Right lobe of liver (tissue), 6 donors: ENCODE data around the gene GSG1L. TPM values are rescaled to one million over a fixed set of nuclear protein-coding genes. Genes with fewer than 3 reads are reported as not detected.

ENCODE experiments used
- ATAC-seq, 4 donors: fragments of 200-7000 bp; cut with Tn5 transposase; one replicate each; pipeline ENCODE4 v1.9.1; 2020; ENCODE audit warnings: mild to moderate bottlenecking in 4 of 4, moderate library complexity in 4 of 4
- DNase-seq, 3 donors: peaks; one replicate each; pipeline ENCODE4 v3.0.0-alpha.2; 2020
- H3K27ac ChIP-seq, 3 donors: fragments of 200-600 bp; one replicate each; pipeline ENCODE4 v1.8.0; 2022
- H3K27me3 ChIP-seq, 2 donors: fragments of 200-600 bp; one replicate each; pipeline ENCODE4 v1.8.0; 2022
- H3K36me3 ChIP-seq, 4 donors: fragments of 200-600 bp; sonication (generic) in 1 of 4; one replicate each; pipeline versions ENCODE4 v1.5.1 to v1.8.0; 2017 to 2022; ENCODE audit warnings: control low read depth in 1 of 4
- H3K4me1 ChIP-seq, 4 donors: fragments of 200-600 bp; sonication (generic) in 1 of 4; one replicate each; pipeline versions ENCODE4 v1.5.1 to v1.8.0; 2017 to 2022; ENCODE audit warnings: control low read depth in 1 of 4
- H3K4me3 ChIP-seq, 3 donors: fragments of 200-600 bp; one replicate each; pipeline ENCODE4 v1.8.0; 2022
- H3K9me3 ChIP-seq, 4 donors: fragments of 200-600 bp; sonication (generic) in 1 of 4; one replicate each; pipeline versions ENCODE4 v1.5.1 to v1.8.0; 2017 to 2022; ENCODE audit warnings: control low read depth in 1 of 4
- POLR2A ChIP-seq: fragments of 450-650 bp; IDR thresholded peaks from one replicate; pipeline ENCODE4 v1.6.1; 2017; ENCODE audit warnings: antibody characterized with exemption, mild to moderate bottlenecking
- WGBS: methylation state at CpG from one replicate; pipeline ENCODE4 v1.1.6; 2018; ENCODE audit warnings: low coverage, low lambda C conversion rate; ENCODE audit not compliant: insufficient coverage; ENCODE audit errors: missing lambda C conversion rate; 5-methylcytosine and 5-hydroxymethylcytosine counted together
- intact Hi-C, 2 donors: fragments of 100-400 bp; cut with DNase I; formaldehyde crosslinking; loops; one replicate each; pipeline versions ENCODE4 v1.11.2 to v1.14.1; 2022
- total RNA-seq, 6 experiments: library from RNA; depleted of rRNA in 2 of 6; stranded (reverse); fragments of >200 nt in 2 of 6; fragmentation: NEBNext Ultra II Directional in 3 of 6; extraction: Animal tissue kit (Norgen Biotek cat#: 25700) in 3 of 6; gene quantifications; one replicate each; pipeline versions ENCODE4 v1.1.0 to v1.2.4, GENCODE V29; 2016 to 2023
- TF ChIP-seq, protein P1 (sequence below), 4 donors: fragments of 200-600 bp in 3 of 4; fragments of 450-650 bp in 1 of 4; IDR thresholded peaks; one replicate each; pipeline versions ENCODE4 v1.5.1 to v1.8.0; 2016 to 2022; ENCODE audit warnings: antibody characterized with exemption in 4 of 4, mild to moderate bottlenecking in 2 of 4
- donor health status: DM: no; HTN: yes; CAD: no.
- donor health status: DM: no; HTN: no; CAD: no.
- donor health status: DM: no; HTN: no; CAD: no.
- donor health status: DM: no; HTN: yes; CAD: no.
- donor health status: DM: no; HTN: yes; CAD: no.

GSG1L gene
- total RNA-seq, 6 experiments from 2014 or later: 0.33 TPM; not detected in 5

DNA sequence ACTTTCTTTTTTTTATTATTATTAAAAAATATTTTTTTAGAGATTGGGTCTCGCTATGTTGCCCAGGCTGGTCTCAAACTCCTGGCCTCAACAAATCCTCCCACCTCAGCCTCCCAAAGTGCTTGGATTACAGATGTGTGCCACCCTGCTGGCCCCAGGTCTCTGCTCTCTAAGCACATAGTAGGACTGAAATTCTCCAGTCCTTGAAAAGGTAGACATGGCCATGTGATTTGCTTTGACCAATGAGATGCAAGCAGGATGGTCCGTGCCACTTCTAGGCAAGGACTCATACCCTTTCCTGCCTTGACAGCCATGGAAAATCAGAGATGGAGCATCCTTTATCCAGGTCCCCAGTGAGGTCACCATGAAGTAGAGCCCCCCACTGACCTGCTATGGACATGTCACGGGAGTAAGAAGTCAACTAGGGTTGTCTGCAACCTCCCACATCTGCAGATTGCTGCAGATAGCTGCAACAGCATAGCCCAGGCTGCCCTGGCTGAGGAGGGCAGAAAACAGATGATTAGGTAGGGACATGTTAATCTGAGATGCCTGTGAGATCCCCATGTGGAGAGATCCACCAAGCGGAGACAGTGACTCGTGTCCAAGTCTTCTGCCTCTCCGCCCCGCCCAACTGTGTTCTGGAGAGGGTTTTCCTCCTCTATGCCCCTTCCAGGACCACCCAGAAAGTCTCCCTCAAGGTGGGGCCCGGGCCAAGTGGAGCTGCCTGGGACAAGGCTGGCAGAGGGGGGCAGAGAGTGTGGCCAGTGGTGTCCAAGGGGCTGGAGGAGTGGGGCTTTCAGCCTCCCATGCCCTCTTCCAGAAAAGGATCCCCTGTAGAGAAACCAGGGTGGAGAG is 11.0 kb downstream of the GSG1L start:
- H3K27me3 ChIP-seq: no peaks in the 10 kb centered on the region
- no peaks in the 10 kb centered on the region for H3K9me3 ChIP-seq
- intact Hi-C loops: no loop called here
- 55% methylated on average over 3 of the region's 8 CpGs for WGBS
- no peak for TF ChIP-seq POLR2A
- TF ChIP-seq, protein P1, sequence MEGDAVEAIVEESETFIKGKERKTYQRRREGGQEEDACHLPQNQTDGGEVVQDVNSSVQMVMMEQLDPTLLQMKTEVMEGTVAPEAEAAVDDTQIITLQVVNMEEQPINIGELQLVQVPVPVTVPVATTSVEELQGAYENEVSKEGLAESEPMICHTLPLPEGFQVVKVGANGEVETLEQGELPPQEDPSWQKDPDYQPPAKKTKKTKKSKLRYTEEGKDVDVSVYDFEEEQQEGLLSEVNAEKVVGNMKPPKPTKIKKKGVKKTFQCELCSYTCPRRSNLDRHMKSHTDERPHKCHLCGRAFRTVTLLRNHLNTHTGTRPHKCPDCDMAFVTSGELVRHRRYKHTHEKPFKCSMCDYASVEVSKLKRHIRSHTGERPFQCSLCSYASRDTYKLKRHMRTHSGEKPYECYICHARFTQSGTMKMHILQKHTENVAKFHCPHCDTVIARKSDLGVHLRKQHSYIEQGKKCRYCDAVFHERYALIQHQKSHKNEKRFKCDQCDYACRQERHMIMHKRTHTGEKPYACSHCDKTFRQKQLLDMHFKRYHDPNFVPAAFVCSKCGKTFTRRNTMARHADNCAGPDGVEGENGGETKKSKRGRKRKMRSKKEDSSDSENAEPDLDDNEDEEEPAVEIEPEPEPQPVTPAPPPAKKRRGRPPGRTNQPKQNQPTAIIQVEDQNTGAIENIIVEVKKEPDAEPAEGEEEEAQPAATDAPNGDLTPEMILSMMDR (IDR thresholded peaks at IDR 0.05): no peak
- no peaks in the 10 kb centered on the region for H3K4me1 ChIP-seq
- peak in 1 of 4 donors; percentile 35 for ATAC-seq
- H3K27ac ChIP-seq: no peak overlapping the region
- no peak for DNase-seq
- H3K36me3 ChIP-seq: no peaks in the 10 kb centered on the region
- no peak overlapping the region for H3K4me3 ChIP-seq

DNA sequence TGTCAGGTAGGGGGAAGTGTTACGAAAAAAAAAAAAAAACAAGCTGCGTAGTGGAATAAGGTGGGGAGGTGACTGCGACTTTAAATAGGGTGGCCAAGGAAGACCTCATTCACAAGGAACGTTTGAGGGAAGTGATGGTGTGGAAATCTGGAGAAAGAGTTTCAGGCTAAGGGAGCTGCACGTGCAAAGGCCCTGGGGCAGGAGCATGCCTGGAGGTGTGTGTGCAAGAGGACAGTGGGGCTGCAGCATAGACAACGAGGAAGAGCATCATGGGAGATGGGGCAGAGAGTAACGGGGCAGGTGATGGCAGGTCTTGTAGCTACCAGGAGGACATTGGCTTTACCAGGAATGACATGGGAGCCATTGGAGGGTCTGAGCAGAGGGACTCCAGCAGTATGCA is 12.0 kb downstream of the GSG1L start:
- TF ChIP-seq, protein P1 (IDR thresholded peaks at IDR 0.05): no peak
- no peak for TF ChIP-seq POLR2A
- no peaks in the 10 kb centered on the region for H3K4me1 ChIP-seq
- intact Hi-C loops: no loop called here
- H3K27ac ChIP-seq: no peak overlapping the region
- DNase-seq (no peak), ATAC-seq (no peak)
- no peaks in the 10 kb centered on the region for H3K9me3 ChIP-seq
- WGBS: 60% methylated on average over 7 of the region's 7 CpGs
- H3K4me3 ChIP-seq: no peak overlapping the region
- H3K27me3 ChIP-seq: no peaks in the 10 kb centered on the region
- H3K36me3 ChIP-seq: no peaks in the 10 kb centered on the region

DNA sequence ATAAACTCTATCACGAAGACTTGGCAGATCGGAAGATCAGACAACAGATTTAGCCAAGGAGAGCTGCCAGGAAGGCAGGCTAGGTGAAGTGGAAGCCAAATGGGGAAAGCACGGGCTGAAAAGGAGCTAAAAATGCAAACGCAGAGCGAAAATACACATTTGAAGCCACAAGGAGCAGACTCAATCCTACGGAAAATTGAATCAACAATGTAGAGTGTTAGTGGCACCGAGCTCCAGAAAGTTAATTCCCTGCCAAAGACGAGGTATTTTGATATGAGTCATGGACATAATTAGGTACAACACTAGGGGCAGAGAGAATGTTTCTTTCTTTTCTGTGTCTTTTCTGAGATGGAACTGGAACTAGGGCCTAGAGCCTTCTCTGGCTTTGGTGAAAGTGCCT is 20.7 kb downstream of the GSG1L start:
- no peaks in the 10 kb centered on the region for H3K4me1 ChIP-seq
- H3K4me3 ChIP-seq: no peak overlapping the region
- TF ChIP-seq POLR2A: no peak
- TF ChIP-seq, protein P1 (IDR thresholded peaks at IDR 0.05): no peak
- ATAC-seq: no peak
- no peaks in the 10 kb centered on the region for H3K36me3 ChIP-seq
- no peak for DNase-seq
- H3K27ac ChIP-seq: no peak overlapping the region
- intact Hi-C loops: no loop called here
- WGBS: 73% methylated on average over 8 of the region's 8 CpGs
- H3K27me3 ChIP-seq: no peaks in the 10 kb centered on the region
- no peaks in the 10 kb centered on the region for H3K9me3 ChIP-seq

DNA sequence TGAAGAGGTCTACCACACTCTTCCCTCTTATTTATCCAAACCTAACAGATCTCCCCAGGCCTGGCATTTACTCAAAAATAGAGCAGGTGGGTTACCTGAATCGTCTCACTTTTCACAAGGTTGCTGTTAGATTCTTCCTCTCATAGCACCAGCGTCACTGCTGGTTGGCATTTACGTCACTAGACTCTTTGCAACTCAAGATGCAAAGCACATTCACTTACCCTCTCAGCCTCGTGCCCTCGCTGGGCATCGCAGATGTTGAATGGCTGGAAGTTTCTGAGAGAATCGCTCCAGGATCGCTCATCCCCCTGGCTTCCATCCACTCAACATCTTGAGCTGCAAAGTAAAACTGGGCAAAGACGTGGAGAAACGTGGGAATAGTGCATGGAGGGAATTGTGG is 21.9 kb downstream of the GSG1L start:
- DNase-seq (no peak), ATAC-seq (no peak)
- Histone ChIP-seq H3K4me3 (no peak overlapping the region), H3K27ac (no peak overlapping the region), H3K9me3 (no peaks in the 10 kb centered on the region), H3K4me1 (no peaks in the 10 kb centered on the region), H3K36me3 (no peaks in the 10 kb centered on the region), H3K27me3 (no peaks in the 10 kb centered on the region)
- TF ChIP-seq, protein P1 (IDR thresholded peaks at IDR 0.05): no peak
- no peak for TF ChIP-seq POLR2A
- WGBS: 58% methylated on average over 9 of the region's 10 CpGs
- intact Hi-C loops: no loop called here
